Mucosa of rectum (tissue), 2 donors: ENCODE data around the gene POLD2.

ENCODE experiments used
- H3K27ac ChIP-seq, 2 donors: one replicate each; pipeline ENCODE4 v1.7.0; 2013; ENCODE audit warnings: inconsistent platforms in 2 of 2, low read depth in 2 of 2, low read length in 2 of 2
- H3K27me3 ChIP-seq, 2 donors: one replicate each; pipeline ENCODE4 v1.7.0; 2013; ENCODE audit warnings: low read length in 2 of 2; ENCODE audit not compliant: control insufficient read depth in 2 of 2, insufficient read depth in 2 of 2
- H3K36me3 ChIP-seq, 2 donors: one replicate each; pipeline ENCODE4 v1.7.0; 2013; ENCODE audit warnings: low read length in 2 of 2; ENCODE audit not compliant: control insufficient read depth in 2 of 2, insufficient read depth in 2 of 2
- H3K4me1 ChIP-seq, 2 donors: one replicate each; pipeline ENCODE4 v1.7.0; 2013; ENCODE audit warnings: low read length in 2 of 2, mild to moderate bottlenecking in 1 of 2; ENCODE audit not compliant: control insufficient read depth in 2 of 2, insufficient read depth in 2 of 2
- H3K4me3 ChIP-seq, 2 donors: one replicate each; pipeline ENCODE4 v1.7.0; 2013; ENCODE audit warnings: low read length in 2 of 2
- H3K9ac ChIP-seq, 2 donors: one replicate each; pipeline ENCODE4 v1.7.0; 2013; ENCODE audit warnings: low read length in 2 of 2, low read depth in 1 of 2, mild to moderate bottlenecking in 1 of 2
- H3K9me3 ChIP-seq, 2 donors: one replicate each; pipeline ENCODE4 v1.7.0; 2013; ENCODE audit warnings: low read length in 2 of 2; ENCODE audit not compliant: control insufficient read depth in 2 of 2
- donor health status: healthy.
- donor health status: Normal muscosa, but diverticular disease.

POLD2 gene

DNA sequence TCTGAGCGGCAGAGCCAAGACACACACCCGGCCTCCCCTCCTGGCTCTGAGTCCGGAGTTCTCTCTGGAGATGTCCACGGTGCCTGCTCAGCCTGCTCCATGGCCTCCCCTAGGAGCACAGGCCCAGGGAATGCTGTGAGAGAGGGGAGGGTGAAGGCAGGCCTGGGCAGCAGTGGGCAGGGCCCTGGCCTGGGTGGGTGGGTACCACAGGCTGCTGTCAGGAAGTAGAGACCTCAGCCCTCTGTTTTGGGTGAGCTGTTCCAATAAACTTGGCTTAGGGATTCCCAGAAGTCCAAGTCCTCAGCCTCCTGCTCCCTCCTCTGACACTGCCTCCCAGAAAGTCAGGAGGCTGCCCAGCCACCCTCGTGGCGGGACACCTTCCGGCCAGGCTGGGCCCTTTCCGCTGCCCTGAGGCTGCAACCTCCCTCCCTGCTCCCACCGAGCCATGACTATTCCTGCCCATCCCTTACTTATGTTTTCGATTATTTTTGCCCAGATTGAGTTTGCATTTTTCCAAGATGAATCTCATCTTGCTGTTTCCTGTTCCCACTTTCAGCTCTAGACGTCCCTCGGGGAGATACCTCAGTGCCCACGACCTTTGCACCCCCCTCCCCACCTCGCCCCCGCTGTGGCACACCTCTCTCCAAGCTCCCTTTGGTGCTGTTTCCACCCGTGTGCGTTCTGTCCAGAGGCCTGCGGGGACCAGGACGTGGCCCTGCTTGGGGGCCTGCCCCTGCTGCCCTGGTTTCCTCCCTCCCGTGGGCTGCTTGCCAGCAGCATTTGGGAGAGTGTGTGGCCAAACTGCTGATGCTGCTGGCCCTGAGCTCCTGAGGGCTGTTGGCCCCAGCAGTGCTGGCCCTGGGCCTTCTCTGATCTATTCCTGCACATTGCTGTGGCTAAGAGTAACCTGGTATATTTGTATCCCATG is 35.2 kb downstream of the POLD2 start:
- H3K9me3 ChIP-seq = no peaks in the 10 kb centered on the region
- no peaks in the 10 kb centered on the region for H3K27me3 ChIP-seq
- no peak overlapping the region for H3K9ac ChIP-seq
- H3K27ac ChIP-seq = peak overlapping the region; percentile 16 to 71
- H3K4me3 ChIP-seq = no peak overlapping the region
- no peaks in the 10 kb centered on the region for H3K4me1 ChIP-seq
- no peaks in the 10 kb centered on the region for H3K36me3 ChIP-seq

DNA sequence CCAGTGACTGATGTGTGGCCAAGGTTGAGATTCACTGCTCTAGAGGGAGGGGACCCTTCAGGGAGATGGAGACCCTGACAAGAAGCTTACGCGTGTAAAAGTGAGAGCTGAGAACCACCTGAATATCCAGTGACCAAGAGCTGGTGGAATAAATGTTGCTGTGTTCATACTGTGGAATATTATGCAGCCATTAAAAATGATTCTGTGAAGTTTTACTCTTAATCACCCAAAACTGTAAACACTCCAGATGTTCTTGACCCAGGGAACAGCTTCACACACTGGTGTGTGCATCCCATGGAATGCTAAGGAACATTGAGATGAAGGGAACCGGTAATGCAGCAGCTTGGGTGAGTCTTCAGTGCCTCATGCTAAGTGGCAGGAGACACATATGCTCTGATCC is 36.7 kb downstream of the POLD2 start:
- no peaks in the 10 kb centered on the region for H3K9me3 ChIP-seq
- no peak overlapping the region for H3K27ac ChIP-seq
- H3K9ac ChIP-seq = no peak overlapping the region
- H3K4me1 ChIP-seq = no peaks in the 10 kb centered on the region
- H3K4me3 ChIP-seq = no peak overlapping the region
- no peaks in the 10 kb centered on the region for H3K36me3 ChIP-seq
- no peaks in the 10 kb centered on the region for H3K27me3 ChIP-seq

DNA sequence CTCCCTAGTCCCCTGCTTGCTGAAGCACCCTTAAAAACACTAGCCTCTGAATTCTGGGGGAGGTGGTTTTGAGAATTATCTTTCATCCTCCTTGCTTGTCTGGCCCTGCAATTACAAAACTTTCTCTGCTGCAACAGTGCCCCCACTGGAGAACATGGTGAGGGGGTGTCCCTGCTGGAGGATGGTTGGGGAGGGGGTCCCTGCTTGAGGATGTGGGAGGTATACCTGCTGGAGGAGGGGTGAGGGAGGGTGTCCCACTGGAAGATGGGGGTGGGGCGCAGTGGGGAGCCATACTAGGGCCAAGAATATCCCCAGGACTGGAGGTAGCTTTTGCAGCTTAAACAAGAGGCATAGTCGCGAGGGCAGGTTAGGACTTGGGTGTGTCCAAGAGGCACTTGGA is 37.8 kb downstream of the POLD2 start:
- Histone ChIP-seq H3K27me3 (no peaks in the 10 kb centered on the region), H3K4me1 (peaks cover 3 to 9% of the 10 kb centered on the region in 2 donors), H3K36me3 (peaks cover 0 to 4% of the 10 kb centered on the region in 2 donors), H3K9me3 (no peaks in the 10 kb centered on the region), H3K27ac (no peak overlapping the region), H3K9ac (no peak overlapping the region), H3K4me3 (no peak overlapping the region)

DNA sequence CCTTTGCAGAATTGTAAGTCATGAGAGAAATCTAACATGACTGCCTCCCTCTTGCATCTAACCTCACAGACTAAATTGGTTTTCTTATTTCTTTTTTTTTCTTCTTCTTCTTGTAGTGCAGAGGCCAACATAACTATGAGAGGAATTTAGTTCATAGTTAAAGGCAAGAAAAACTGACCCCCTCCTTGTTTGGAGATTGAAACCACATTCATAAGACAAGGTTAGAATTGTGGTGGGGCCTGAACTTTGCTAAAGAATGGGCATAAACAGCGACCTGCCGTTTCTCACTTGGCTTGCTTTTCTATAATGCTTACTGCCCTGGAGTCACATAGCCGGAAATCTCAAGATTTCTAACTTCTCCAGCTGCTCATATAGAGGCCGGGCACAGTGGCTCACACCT is 38.6 kb downstream of the POLD2 start:
- Histone ChIP-seq H3K9ac (no peak overlapping the region), H3K36me3 (peaks cover 0 to 13% of the 10 kb centered on the region in 2 donors), H3K9me3 (no peaks in the 10 kb centered on the region), H3K4me3 (no peak overlapping the region), H3K27ac (no peak overlapping the region), H3K4me1 (peaks cover 3 to 9% of the 10 kb centered on the region in 2 donors), H3K27me3 (no peaks in the 10 kb centered on the region)

DNA sequence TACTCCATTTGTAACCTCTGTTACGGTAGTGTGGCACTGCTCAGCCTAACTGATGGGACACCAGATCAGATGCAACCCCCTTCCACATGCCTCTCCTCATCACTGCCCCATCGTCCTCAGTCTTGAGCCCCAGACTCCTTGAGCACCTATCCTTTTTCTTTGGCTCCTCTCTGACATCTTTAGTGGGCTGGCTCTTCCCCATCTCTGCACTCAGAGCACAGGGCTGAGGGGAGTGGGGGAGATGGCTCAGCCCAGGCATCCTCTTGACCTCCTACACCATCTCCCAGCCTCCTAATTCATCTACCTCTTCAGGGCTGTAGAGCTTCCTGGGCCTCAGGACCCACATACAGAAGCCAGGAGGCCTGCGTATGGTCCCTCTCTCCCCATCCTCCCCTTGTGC is 39.6 kb downstream of the POLD2 start:
- peaks cover 7 to 21% of the 10 kb centered on the region in 2 donors for H3K36me3 ChIP-seq
- H3K4me3 ChIP-seq = no peak overlapping the region
- H3K4me1 ChIP-seq = peaks cover 3 to 9% of the 10 kb centered on the region in 2 donors
- H3K27ac ChIP-seq = no peak overlapping the region
- no peak overlapping the region for H3K9ac ChIP-seq
- H3K27me3 ChIP-seq = no peaks in the 10 kb centered on the region
- no peaks in the 10 kb centered on the region for H3K9me3 ChIP-seq

DNA sequence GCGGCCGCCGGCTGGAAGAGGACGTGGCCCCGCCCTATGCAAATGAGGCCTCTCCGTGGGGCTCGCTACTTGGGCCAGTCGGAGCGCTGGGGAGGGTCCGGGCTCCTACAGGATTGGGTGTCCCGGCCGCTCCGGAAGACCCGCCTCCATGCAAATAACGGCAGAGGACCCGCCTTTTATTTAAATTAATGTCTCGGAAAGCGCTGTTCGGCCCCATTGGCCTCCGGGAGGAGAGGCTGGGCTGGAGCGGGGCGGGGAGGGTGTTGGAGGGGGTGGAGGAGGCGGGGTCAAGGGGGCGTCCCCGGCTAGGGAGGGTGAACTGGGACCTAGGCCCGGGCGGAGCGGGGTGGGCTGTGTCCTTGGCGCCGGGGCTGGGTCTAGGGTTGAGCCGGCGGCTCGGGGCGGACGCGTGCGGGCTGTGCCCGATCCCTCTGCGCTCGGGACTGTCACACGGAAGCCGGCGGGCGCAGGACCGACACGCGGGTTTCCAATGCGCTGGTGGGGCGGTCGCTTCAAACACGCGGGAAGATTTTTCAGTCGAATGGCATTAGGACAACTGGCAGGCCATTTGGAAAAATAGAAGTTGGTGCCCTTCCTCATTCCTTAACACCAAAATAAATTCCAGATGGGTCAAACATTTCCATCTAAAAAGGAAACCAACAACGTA is 40.7 kb downstream of the POLD2 start:
- no peaks in the 10 kb centered on the region for H3K9me3 ChIP-seq
- H3K9ac ChIP-seq = peak overlapping the region; percentile 56 to 80
- peak overlapping the region; percentile 84 to 87 for H3K27ac ChIP-seq
- no peaks in the 10 kb centered on the region for H3K27me3 ChIP-seq
- H3K4me3 ChIP-seq = peak overlapping the region; percentile 77 to 78
- H3K36me3 ChIP-seq = peaks cover 16 to 33% of the 10 kb centered on the region in 2 donors
- H3K4me1 ChIP-seq = peaks cover 3 to 9% of the 10 kb centered on the region in 2 donors

DNA sequence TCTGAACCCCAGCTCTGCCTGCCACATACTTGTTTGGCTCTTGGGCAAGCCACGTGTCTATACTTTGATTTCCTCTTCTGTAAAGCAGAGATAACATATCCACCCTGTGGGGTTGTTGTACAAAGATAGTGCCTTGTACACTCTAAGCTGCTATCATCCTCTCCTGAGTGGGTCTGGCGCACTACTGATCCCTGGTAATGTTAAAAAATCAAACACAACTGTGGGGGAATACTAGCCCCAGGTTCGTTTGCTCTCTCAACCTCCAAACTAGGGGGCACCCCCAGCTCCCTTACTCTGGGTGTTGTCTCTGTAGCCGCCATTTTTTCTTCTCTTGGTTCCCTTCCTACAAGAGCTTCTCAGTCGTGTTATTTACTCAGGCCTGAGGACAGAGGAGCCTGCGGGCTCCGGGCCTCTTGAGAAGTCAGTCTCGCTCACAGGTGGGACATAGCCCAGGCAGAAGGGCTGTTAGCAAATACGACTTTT is 42.0 kb downstream of the POLD2 start:
- peaks cover 30 to 46% of the 10 kb centered on the region in 2 donors for H3K36me3 ChIP-seq
- H3K9me3 ChIP-seq = no peaks in the 10 kb centered on the region
- no peaks in the 10 kb centered on the region for H3K27me3 ChIP-seq
- peak overlapping the region; percentile 50 to 89 for H3K4me3 ChIP-seq
- peaks cover 3 to 9% of the 10 kb centered on the region in 2 donors for H3K4me1 ChIP-seq
- peak overlapping the region in 1 of 2 donors; percentile 42 for H3K9ac ChIP-seq
- no peak overlapping the region for H3K27ac ChIP-seq

DNA sequence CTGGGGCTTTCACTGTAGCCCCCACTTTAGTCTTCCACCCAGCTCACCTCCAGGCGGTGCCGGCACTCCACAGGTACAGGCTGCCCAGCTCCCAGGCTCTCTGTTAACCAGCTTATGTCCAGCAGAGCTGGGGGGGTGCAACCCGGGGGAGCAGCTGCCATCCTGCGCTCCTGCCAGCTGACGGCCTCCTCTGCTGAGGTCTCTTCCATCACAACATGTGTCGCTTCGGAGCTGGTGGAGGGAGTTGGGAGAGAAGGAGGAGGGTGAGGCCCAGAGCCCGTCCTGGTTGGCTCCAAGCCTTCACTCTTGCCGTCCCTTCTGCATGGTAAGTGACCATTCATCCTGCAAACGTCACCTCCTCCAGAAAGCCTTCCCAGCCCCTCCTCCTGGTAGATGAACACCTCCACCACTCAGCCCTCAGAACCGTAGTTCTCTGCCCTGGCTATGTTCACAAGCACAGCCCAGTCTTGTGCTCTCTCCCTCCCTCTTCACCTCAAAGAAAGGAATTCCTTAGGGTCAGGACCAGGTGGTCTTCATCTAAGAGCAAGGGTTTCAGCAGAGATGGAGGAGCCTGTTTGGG is 42.6 kb downstream of the POLD2 start:
- peaks cover 3 to 9% of the 10 kb centered on the region in 2 donors for H3K4me1 ChIP-seq
- H3K36me3 ChIP-seq = peaks cover 35 to 51% of the 10 kb centered on the region in 2 donors
- H3K9me3 ChIP-seq = no peaks in the 10 kb centered on the region
- no peak overlapping the region for H3K27ac ChIP-seq
- peak overlapping the region; percentile 50 to 89 for H3K4me3 ChIP-seq
- peak overlapping the region in 1 of 2 donors; percentile 42 for H3K9ac ChIP-seq
- no peaks in the 10 kb centered on the region for H3K27me3 ChIP-seq

DNA sequence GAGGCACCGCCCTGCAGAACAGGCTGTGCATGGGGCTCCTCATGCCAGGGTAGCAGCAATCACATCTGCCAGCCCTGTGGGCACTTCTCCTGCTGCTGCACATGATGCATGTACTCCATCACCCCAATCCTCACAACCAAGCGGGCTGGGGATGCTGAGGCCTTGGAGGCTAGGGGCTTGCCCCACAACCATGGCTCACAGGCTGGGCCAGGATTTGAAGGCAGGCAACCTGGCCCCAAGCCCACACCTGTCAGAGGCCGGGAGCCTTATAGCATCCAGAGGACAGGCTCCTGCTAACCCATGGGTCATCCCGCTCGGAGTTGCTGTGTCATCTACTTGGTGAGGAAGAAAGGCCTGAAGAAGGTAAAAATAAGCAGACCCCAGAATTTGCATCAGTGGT is 43.2 kb downstream of the POLD2 start:
- Histone ChIP-seq H3K9me3 (no peaks in the 10 kb centered on the region), H3K9ac (no peak overlapping the region), H3K27me3 (no peaks in the 10 kb centered on the region), H3K4me3 (no peak overlapping the region), H3K27ac (no peak overlapping the region), H3K4me1 (peaks cover 3 to 9% of the 10 kb centered on the region in 2 donors), H3K36me3 (peaks cover 37 to 54% of the 10 kb centered on the region in 2 donors)
